Heart right ventricle (tissue), 16 donors: ENCODE measurements around the gene PID1. TPM values are rescaled to one million over a fixed set of nuclear protein-coding genes. Genes with fewer than 3 reads are reported as not detected.

ENCODE experiments used
- ATAC-seq, 8 donors: fragments of 200-7000 bp; cut with Tn5 transposase; one replicate each; pipeline ENCODE4 v1.9.1; 2020; ENCODE audit warnings: mild to moderate bottlenecking in 8 of 8, moderate library complexity in 8 of 8, moderate number of reproducible peaks in 1 of 8
- DNase-seq, 2 donors: peaks; one replicate each; pipeline ENCODE4 v3.0.0-alpha.2; 2020
- H3K27ac ChIP-seq, 10 donors: fragments of 200-600 bp; sonication (generic) in 2 of 10; one replicate each; pipeline versions ENCODE4 v1.5.0 to v1.8.0; 2020 to 2022; ENCODE audit warnings: mild to moderate bottlenecking in 3 of 10
- H3K27me3 ChIP-seq, 7 donors: fragments of 200-600 bp; one replicate each; pipeline ENCODE4 v1.8.0; 2021 to 2022; ENCODE audit warnings: mild to moderate bottlenecking in 2 of 7
- H3K36me3 ChIP-seq, 9 donors: fragments of 200-600 bp; sonication (generic) in 1 of 9; one replicate each; pipeline versions ENCODE4 v1.5.0 to v1.8.0; 2020 to 2022; ENCODE audit warnings: mild to moderate bottlenecking in 2 of 9
- H3K4me1 ChIP-seq, 9 donors: fragments of 200-600 bp; sonication (generic) in 1 of 9; one replicate each; pipeline versions ENCODE4 v1.5.0 to v1.8.0; 2020 to 2022; ENCODE audit warnings: mild to moderate bottlenecking in 4 of 9
- H3K4me3 ChIP-seq, 10 donors: fragments of 200-600 bp; sonication (generic) in 2 of 10; one replicate each; pipeline versions ENCODE4 v1.5.0 to v1.8.0; 2020 to 2022; ENCODE audit warnings: mild to moderate bottlenecking in 7 of 10, moderate library complexity in 2 of 10
- H3K9me3 ChIP-seq, 11 donors: fragments of 200-600 bp in 10 of 11; sonication (generic) in 2 of 11; one replicate each; pipeline versions ENCODE4 v1.5.0 to v1.8.0; 2013 to 2022; ENCODE audit warnings: mild to moderate bottlenecking in 2 of 11, control low read depth in 1 of 11, moderate library complexity in 1 of 11
- CTCF ChIP-seq, 9 donors: fragments of 200-600 bp; sonication (generic) in 2 of 9; IDR thresholded peaks; one replicate each; pipeline versions ENCODE4 v1.5.0 to v1.8.0; 2021 to 2022; ENCODE audit warnings: antibody characterized with exemption in 9 of 9, mild to moderate bottlenecking in 5 of 9, moderate library complexity in 1 of 9
- WGBS, 2 donors: extraction: QIAGEN DNeasy Blood & Tissue Kit; methylation state at CpG; one replicate each; pipeline ENCODE4 v1.1.7; 2013; ENCODE audit warnings: inconsistent platforms in 1 of 2; 5-methylcytosine and 5-hydroxymethylcytosine counted together
- intact Hi-C, 10 donors: fragments of 100-400 bp; cut with DNase I; formaldehyde crosslinking; loops; one replicate each; pipeline versions ENCODE4 v1.11.1 to v1.14.2; 2022
- polyA plus RNA-seq, 2 donors: library from polyadenylated mRNA; stranded (reverse); fragments of 200-250 nt; gene quantifications; one replicate each; pipeline ENCODE4 v1.2.3, GENCODE V29; 2013
- total RNA-seq, 10 donors: library from RNA; stranded (reverse); fragmentation: NEBNext Ultra II Directional in 3 of 10; extraction: Animal tissue kit (Norgen Biotek cat#: 25700) in 3 of 10; gene quantifications; one replicate each; pipeline versions ENCODE4 v1.2.1 to v1.2.4, GENCODE V29; 2021 to 2023
- donor health status: Arrhythmogenic right ventricular cardiomyopathy.
- donor health status: ischemic (EF 13 %, LVEDD 7.1; RV severe dilation, severe dysfunction).
- donor health status: healthy with polysubstance abuse.
- donor health status: DM: no; HTN: yes; CAD: no.
- donor health status: DM: no; HTN: no; CAD: no.
- donor health status: ischemic (EF 25% LVEDD 6.9; RV normal size, moderate dysfunction).
- donor health status: ischemic (EF 25% LVEDD 5.7; RV mildly dilated, moderate dysfunction).
- donor health status: healthy.
- donor health status: DM: yes; HTN: yes; CAD: no.
- donor health status: Ischemic cardiomyopathy.
- donor health status: ischemic (EF 35%, LVEDD 5.7; RV mildly dilated, moderate dysfunction).
- donor health status: nonischemic (EF 11% LVEDD 7.7; RV severe dilation, severe dysfunction).
- donor health status: DM: yes; HTN: yes; CAD: no.
- donor health status: PGD.
- donor health status: ischemic (EF 29% LVEDD 5.4; RV normal size, mild dysfunction).
- donor health status: nonischemic (EF 23%, LVEDD 6.1; RV moderate dilation, normal function).

Gene PID1
- total and polyA plus RNA-seq, 12 donors, result 3.6 to 12.0 (median 6.1) TPM

- TF ChIP-seq CTCF (IDR thresholded peaks at IDR 0.05), result no peak
- H3K4me3 ChIP-seq, result no peak overlapping the region
- DNase-seq, result no peak
- intact Hi-C loops, result no loop called here
- 56 to 58% methylated on average over 2 of the region's 2 CpGs for WGBS, 2 donors
- ATAC-seq, result no peak
- no peaks in the 10 kb centered on the region for H3K27me3 ChIP-seq
- H3K36me3 ChIP-seq, result no peaks in the 10 kb centered on the region
- peaks cover 0 to 8% (median 0%) of the 10 kb centered on the region in 11 donors for H3K9me3 ChIP-seq
- peaks cover 0 to 9% (median 0%) of the 10 kb centered on the region in 9 donors for H3K4me1 ChIP-seq
- H3K27ac ChIP-seq, result no peak overlapping the region
These were observed 107.2 kb downstream of the PID1 start for GRCh38 chr2:229163893-229164292.

- TF ChIP-seq CTCF (IDR thresholded peaks at IDR 0.05), result no peak
- Histone ChIP-seq H3K27ac (no peak overlapping the region), H3K9me3 (peaks cover 0 to 12% (median 0%) of the 10 kb centered on the region in 11 donors), H3K4me1 (peaks cover 0 to 9% (median 0%) of the 10 kb centered on the region in 9 donors), H3K27me3 (no peaks in the 10 kb centered on the region), H3K4me3 (no peak overlapping the region), H3K36me3 (no peaks in the 10 kb centered on the region)
- intact Hi-C loops, result no loop called here
- DNase-seq (no peak), ATAC-seq (no peak)
- 83% methylated on average over 4 of the region's 4 CpGs for WGBS, 2 donors
These were observed 109.1 kb downstream of the PID1 start for GRCh38 chr2:229162015-229162414.

GRCh38 chr2:229160984-229161383 lies 110.1 kb downstream of the PID1 start:
- Histone ChIP-seq H3K36me3 (no peaks in the 10 kb centered on the region), H3K4me3 (no peak overlapping the region), H3K4me1 (peaks cover 0 to 9% (median 0%) of the 10 kb centered on the region in 9 donors), H3K27me3 (no peaks in the 10 kb centered on the region), H3K9me3 (peaks cover 0 to 12% (median 0%) of the 10 kb centered on the region in 11 donors), H3K27ac (no peak overlapping the region)
- ATAC-seq (no peak), DNase-seq (no peak)
- WGBS, 2 donors, result 76 to 80% methylated on average over 2 of the region's 2 CpGs
- intact Hi-C loops, result no loop called here
- no peak for TF ChIP-seq CTCF (IDR thresholded peaks at IDR 0.05)

GRCh38 chr2:229160180-229160579 lies 110.9 kb downstream of the PID1 start:
- no peak for DNase-seq
- ATAC-seq, result no peak
- Histone ChIP-seq H3K27ac (no peak overlapping the region), H3K27me3 (no peaks in the 10 kb centered on the region), H3K4me3 (no peak overlapping the region), H3K36me3 (no peaks in the 10 kb centered on the region), H3K9me3 (peaks cover 0 to 12% (median 0%) of the 10 kb centered on the region in 11 donors), H3K4me1 (peaks cover 0 to 9% (median 0%) of the 10 kb centered on the region in 9 donors)
- TF ChIP-seq CTCF (IDR thresholded peaks at IDR 0.05), result no peak
- WGBS, 2 donors, result 93 to 94% methylated on average over 3 of the region's 3 CpGs
- intact Hi-C loops, result no loop called here
